ENCODE results near the gene ATOSB. TPM values are rescaled to one million over a fixed set of nuclear protein-coding genes. Genes with fewer than 3 reads are reported as not detected.
A peak's percentile ranks its signal among the peaks of the same experiment; 100 is the strongest.

Gene ATOSB, protein sequence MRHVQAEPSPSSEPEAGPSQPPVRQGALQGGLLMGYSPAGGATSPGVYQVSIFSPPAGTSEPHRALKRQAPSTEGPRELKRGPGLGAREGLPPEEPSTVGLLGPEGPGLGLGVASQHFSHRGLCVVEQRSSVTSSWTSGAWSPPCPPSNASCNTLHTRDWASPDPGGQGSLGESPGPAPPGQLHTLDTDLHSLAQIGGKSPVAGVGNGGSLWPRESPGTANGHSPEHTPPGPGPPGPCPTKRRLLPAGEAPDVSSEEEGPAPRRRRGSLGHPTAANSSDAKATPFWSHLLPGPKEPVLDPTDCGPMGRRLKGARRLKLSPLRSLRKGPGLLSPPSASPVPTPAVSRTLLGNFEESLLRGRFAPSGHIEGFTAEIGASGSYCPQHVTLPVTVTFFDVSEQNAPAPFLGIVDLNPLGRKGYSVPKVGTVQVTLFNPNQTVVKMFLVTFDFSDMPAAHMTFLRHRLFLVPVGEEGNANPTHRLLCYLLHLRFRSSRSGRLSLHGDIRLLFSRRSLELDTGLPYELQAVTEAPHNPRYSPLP
- 19.3 and 29.8 TPM in 2 replicates for total RNA-seq (2011; cell fraction: chromatin; rRNA removed; ENCODE audit: low replicate concordance)
- 17.8 and 19.2 TPM in 2 replicates for total RNA-seq (2011; cell fraction: nucleolus; rRNA removed)
- 17.0 and 19.8 TPM in 2 replicates for total RNA-seq (2011; cell fraction: nucleoplasm; rRNA removed)
- total RNA-seq (2014; rRNA removed): 4.2 and 4.7 TPM in 2 replicates
- total RNA-seq (2014; rRNA removed; fragmentation: Illumina TruSeq; extraction: Trizol): 2.1 and 2.3 TPM in 2 replicates
- total RNA-seq (2015; rRNA removed; fragmentation: Illumina TruSeq; extraction: Trizol): 3.6 and 4.0 TPM in 2 replicates
- total RNA-seq (2021): 4.0 and 6.0 TPM in 2 replicates
- 8.0 and 10.2 TPM in 2 replicates for polyA plus RNA-seq (2011; rRNA removed)
- polyA plus RNA-seq (2011; cell fraction: cytosol; rRNA removed): 11.7 and 14.1 TPM in 2 replicates
- polyA plus RNA-seq (2011; cell fraction: nucleus; rRNA removed): 45.1 and 49.8 TPM in 2 replicates
- polyA plus RNA-seq (2012): 5.1 and 8.0 TPM in 2 replicates
- polyA plus RNA-seq (2014; fragmentation: Illumina TruSeq; extraction: Trizol): 4.5 and 6.0 TPM in 2 replicates
- polyA plus RNA-seq (2014; fragmentation: Nextera tagmentation; extraction: Ambion mirVana): 1 to 10 TPM in 1 of 2 experiments, under 1 TPM in 1; 0.45 to 1.1 TPM
- 6.4 and 7.0 TPM in 2 replicates for polyA plus RNA-seq (2014; rRNA removed)
- 4.9 and 5.3 TPM in 2 replicates for polyA minus RNA-seq (2011; rRNA and poly(A)+ RNA removed)
- 2.0 and 2.4 TPM in 2 replicates for polyA minus RNA-seq (2011; cell fraction: cytosol; rRNA and poly(A)+ RNA removed)
- polyA minus RNA-seq (2011; cell fraction: nucleus; rRNA and poly(A)+ RNA removed): 8.8 and 14.0 TPM in 2 replicates
- percentile 57 among the genes with signal in this experiment for Bru-seq, nascent RNA
- BruChase-seq, experiment 1, labeled RNA remaining after a 2-hour chase: percentile 54 among the genes with signal in this experiment
- percentile 57 among the genes with signal in this experiment for BruChase-seq, experiment 2, labeled RNA remaining after a 6-hour chase
- long read RNA-seq, experiment 1, partial matches to known transcripts: 7 of 18 reads
- long read RNA-seq, experiment 1, other reads (novel, unspliced or antisense): 11 of 18 reads
- long read RNA-seq, experiment 2, partial matches to known transcripts: 1 of 5 reads
- long read RNA-seq, experiment 2, other reads (novel, unspliced or antisense): 4 of 5 reads
- long read RNA-seq, experiment 3, partial matches to known transcripts: 1 of 2 reads
- long read RNA-seq, experiment 3, other reads (novel, unspliced or antisense): 1 of 2 reads

DNA sequence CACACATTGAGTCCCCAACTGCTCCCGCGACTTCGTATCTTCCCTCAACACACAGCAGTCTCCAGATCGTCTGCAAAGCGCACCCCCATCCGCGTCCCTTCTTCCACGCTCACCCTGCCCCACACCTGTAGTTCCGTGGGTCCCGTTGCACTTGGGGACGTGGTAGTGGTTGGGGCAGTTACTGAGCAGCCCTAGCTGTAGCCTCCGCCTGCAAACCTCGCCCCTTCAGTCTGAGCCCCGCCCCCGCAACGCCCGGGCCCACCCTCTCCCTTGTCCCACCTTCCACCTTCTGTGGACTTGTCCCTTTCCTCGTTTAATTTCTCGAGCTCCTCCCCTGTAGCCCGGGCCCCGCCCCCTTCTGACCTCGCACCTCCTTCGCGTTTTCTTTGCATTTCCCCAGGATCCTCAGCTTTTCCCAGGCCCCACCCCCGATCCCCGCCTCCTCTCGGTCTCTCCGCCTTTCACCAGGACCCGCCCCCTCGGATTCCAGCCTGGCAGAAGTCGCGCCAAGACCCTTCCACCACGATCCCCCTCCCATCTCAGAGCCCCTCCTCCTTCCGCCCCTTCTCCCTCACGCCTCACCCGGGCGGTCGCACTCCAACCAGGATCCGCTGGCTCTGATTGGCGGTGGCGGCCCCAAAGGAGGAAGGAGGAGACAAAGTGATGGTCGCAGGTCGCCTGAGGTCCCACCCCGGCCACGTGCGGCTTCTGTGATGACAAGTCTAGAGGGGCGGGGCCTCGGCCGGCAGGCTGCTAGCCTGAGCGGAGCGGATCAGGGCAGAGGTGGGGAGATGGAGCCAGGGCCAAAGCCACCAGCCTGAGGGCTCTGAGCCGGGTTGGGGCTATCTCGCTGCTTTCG, at the start of gene ATOSB:
Gene ATOSB (minus strand): TSS at position 183 of the 859 bp plus-strand sequence. CDS start 7,588 bp downstream, outside the sequence.
- Histone ChIP-seq H3K9ac (ENCODE audit: insufficient read depth in 1 of 2, low read depth in 2 of 2, low read length in 2 of 2) (peak within 1 kb of the TSS; percentile 52 to 88), H3K9me3 (replicated peaks; ENCODE audit: control insufficient read depth, insufficient read depth, low read depth, low read length) (no peaks in the 10 kb centered on the region), H3K27ac (ENCODE audit: extremely low read depth, low read depth, low read length) (peak within 1 kb of the TSS; percentile 65), H2AFZ (ENCODE audit: low read depth, low read length) (peak within 1 kb of the TSS; percentile 95), H3K36me3 (ENCODE audit: control insufficient read depth, insufficient read depth, low read length) (no peaks in the 10 kb centered on the region), H3K4me1 (replicated peaks in 1 of 2; ENCODE audit: control insufficient read depth in 2 of 2, insufficient read depth in 2 of 2, low read length in 2 of 2) (peaks cover 23 to 31% of the 10 kb centered on the region in 2 experiments), H3K79me2 (ENCODE audit: control insufficient read depth, insufficient read depth, low read length) (peaks cover 31% of the 10 kb centered on the region), H3K4me2 (ENCODE audit: insufficient read depth, low read length) (peak within 1 kb of the TSS; percentile 99), H3K27me3 (ENCODE audit: control insufficient read depth in 2 of 2, insufficient read depth in 2 of 2, low read length in 2 of 2) (no peaks in the 10 kb centered on the region), H3K9me1 (ENCODE audit: control insufficient read depth, insufficient read depth, low read length) (no peaks in the 10 kb centered on the region), H4K20me1 (replicated peaks; ENCODE audit: control insufficient read depth, insufficient read depth, low read length) (peaks cover 4% of the 10 kb centered on the region), H3K4me3 (peak within 1 kb of the TSS; percentile 58)
- intact Hi-C loops (cut with micrococcal nuclease) (loop anchor here (1.0 to 5.0 kb wide), 4 partner anchors 19 to 143 kb away; partner anchors contain the start of genes PIGO, UNC13B and VCP), in situ Hi-C loops (cut with MboI) (loop anchor here (5.0 kb wide), 2 partner anchors 141 to 356 kb away; no protein-coding TSS in a partner anchor)
- DNase-seq (ENCODE audit: extremely low read depth in 1 of 4, low spot score in 3 of 4) (peak; percentile 82 to 94 (median 86)), FAIRE-seq (peak; percentile 86), ATAC-seq (peak; percentile 81)
- CTCF ChIA-PET (ENCODE audit: low intra/inter-chr PET ratio): interaction anchor here (1.3 to 1.9 kb wide), 3 partner anchors 143 to 437 kb away, joined by 3 to 13 read pairs (median 11); no protein-coding TSS in a partner anchor
- no TSS peak for BruUV-seq (replicated peaks)
- POLR2A ChIA-PET: interaction anchor here (1.1 kb wide), 2 partner anchors 355 to 543 kb away, joined by 3 to 5 read pairs; no protein-coding TSS in a partner anchor
- WGBS (ENCODE audit: insufficient coverage, low coverage, missing lambda C conversion rate): 0% methylated on average over 39 of the region's 54 CpGs
- TF ChIP-seq GATAD2A (IDR thresholded peaks at IDR 0.05): peak; percentile 45; the same call in 1 of the 2 replicates
- TF ChIP-seq KLF16 (IDR thresholded peaks at IDR 0.05): 0 out of 2 replicates have a peak, but pooled peaks have one; percentile 41
- TF ChIP-seq, protein P1, sequence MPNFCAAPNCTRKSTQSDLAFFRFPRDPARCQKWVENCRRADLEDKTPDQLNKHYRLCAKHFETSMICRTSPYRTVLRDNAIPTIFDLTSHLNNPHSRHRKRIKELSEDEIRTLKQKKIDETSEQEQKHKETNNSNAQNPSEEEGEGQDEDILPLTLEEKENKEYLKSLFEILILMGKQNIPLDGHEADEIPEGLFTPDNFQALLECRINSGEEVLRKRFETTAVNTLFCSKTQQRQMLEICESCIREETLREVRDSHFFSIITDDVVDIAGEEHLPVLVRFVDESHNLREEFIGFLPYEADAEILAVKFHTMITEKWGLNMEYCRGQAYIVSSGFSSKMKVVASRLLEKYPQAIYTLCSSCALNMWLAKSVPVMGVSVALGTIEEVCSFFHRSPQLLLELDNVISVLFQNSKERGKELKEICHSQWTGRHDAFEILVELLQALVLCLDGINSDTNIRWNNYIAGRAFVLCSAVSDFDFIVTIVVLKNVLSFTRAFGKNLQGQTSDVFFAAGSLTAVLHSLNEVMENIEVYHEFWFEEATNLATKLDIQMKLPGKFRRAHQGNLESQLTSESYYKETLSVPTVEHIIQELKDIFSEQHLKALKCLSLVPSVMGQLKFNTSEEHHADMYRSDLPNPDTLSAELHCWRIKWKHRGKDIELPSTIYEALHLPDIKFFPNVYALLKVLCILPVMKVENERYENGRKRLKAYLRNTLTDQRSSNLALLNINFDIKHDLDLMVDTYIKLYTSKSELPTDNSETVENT (CRISPR knock-in tag; IDR thresholded peaks at IDR 0.05): no peak
- peak; percentile 23 for TF ChIP-seq PHF20 (IDR thresholded peaks at IDR 0.05; ENCODE audit: partially characterized antibody)
- TF ChIP-seq, protein P2, sequence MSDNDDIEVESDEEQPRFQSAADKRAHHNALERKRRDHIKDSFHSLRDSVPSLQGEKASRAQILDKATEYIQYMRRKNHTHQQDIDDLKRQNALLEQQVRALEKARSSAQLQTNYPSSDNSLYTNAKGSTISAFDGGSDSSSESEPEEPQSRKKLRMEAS (CRISPR knock-in tag; IDR thresholded peaks at IDR 0.05): peak; percentile 87
- TF ChIP-seq HDAC1 (IDR thresholded peaks at IDR 0.05): peak in 1 of 2 experiments; percentile 89; a peak in 2 of 4 replicates
- TF ChIP-seq, protein P3, sequence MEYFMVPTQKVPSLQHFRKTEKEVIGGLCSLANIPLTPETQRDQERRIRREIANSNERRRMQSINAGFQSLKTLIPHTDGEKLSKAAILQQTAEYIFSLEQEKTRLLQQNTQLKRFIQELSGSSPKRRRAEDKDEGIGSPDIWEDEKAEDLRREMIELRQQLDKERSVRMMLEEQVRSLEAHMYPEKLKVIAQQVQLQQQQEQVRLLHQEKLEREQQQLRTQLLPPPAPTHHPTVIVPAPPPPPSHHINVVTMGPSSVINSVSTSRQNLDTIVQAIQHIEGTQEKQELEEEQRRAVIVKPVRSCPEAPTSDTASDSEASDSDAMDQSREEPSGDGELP (CRISPR knock-in tag; IDR thresholded peaks at IDR 0.05; ENCODE audit: borderline replicate concordance): peak; percentile 66; the same call in 1 of the 2 replicates
- peak; percentile 28 for TF ChIP-seq CBFA2T2 (conservative IDR thresholded peaks at IDR 0.05)
- TF ChIP-seq POLR2AphosphoS5 (IDR thresholded peaks at IDR 0.05; ENCODE audit: control insufficient read depth, insufficient read depth, low read depth, low read length): no peak
- TF ChIP-seq NFRKB (IDR thresholded peaks at IDR 0.05; ENCODE audit: low read depth): peak; percentile 43; the same call in 1 of the 2 replicates
